Vagina (tissue), 2 donors: ENCODE results near the gene RAC2.

Experiments used
- POLR2A ChIP-seq, 2 donors: fragments of 450-650 bp; IDR thresholded peaks; one replicate each; pipeline ENCODE4 v1.6.1; 2017; ENCODE audit warnings: antibody characterized with exemption in 2 of 2, mild to moderate bottlenecking in 2 of 2, moderate library complexity in 2 of 2
- POLR2AphosphoS5 ChIP-seq, 2 donors: sonication (generic); formaldehyde crosslinking; IDR thresholded peaks; one replicate each; pipeline ENCODE4 v1.9.0; 2017; ENCODE audit warnings: antibody characterized with exemption in 2 of 2, mild to moderate bottlenecking in 2 of 2, low read depth in 1 of 2; ENCODE audit not compliant: insufficient read depth in 1 of 2
- TF ChIP-seq, protein P1 (sequence below), 3 experiments: fragments of 450-650 bp in 2 of 3; fragments of 200-600 bp in 1 of 3; sonication (generic) in 1 of 3; IDR thresholded peaks; one replicate each; pipeline ENCODE4 v1.5.1; 2017 to 2019; ENCODE audit warnings: antibody characterized with exemption in 3 of 3, mild to moderate bottlenecking in 2 of 3, moderate library complexity in 2 of 3

DNA sequence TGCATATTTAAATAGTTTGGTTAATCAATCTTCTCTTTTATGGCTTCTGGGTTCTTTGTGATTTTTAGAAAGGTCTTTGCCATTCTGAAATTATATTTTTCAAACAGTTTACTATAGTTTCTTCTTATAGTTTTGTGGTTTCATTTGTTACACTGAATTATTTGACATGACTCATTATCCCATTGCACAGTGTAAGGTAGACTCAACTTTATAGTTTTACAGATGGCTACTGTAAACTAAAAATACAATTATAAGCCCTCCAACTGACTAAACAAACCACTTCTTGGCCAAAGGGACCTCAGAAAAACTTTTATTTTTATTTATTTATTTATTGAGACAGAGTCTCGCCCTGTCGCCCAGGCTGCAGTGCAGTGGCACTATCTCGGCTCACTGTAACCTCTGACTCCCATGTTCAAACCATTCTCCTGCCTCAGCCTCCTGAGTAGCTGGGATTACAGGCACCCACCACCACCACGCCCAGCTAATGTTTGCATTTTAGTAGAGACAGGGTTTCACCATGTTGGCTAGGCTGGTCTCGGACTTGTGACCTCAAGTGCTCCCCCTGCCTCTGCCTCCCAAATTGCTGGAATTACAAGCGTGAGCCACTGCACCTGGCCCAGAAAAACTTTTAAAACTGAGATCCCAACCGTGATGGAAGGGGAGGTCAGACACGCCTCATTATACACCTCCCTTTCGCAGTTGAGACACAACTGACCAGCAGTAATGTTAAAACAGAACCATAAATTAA lies 14.1 kb upstream of the RAC2 start:
- no peak for TF ChIP-seq POLR2AphosphoS5 (IDR thresholded peaks at IDR 0.05; ENCODE audit: insufficient read depth in 1 of 2, low read depth in 1 of 2)
- TF ChIP-seq, protein P1, sequence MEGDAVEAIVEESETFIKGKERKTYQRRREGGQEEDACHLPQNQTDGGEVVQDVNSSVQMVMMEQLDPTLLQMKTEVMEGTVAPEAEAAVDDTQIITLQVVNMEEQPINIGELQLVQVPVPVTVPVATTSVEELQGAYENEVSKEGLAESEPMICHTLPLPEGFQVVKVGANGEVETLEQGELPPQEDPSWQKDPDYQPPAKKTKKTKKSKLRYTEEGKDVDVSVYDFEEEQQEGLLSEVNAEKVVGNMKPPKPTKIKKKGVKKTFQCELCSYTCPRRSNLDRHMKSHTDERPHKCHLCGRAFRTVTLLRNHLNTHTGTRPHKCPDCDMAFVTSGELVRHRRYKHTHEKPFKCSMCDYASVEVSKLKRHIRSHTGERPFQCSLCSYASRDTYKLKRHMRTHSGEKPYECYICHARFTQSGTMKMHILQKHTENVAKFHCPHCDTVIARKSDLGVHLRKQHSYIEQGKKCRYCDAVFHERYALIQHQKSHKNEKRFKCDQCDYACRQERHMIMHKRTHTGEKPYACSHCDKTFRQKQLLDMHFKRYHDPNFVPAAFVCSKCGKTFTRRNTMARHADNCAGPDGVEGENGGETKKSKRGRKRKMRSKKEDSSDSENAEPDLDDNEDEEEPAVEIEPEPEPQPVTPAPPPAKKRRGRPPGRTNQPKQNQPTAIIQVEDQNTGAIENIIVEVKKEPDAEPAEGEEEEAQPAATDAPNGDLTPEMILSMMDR (IDR thresholded peaks at IDR 0.05): no peak
- no peak for TF ChIP-seq POLR2A (IDR thresholded peaks at IDR 0.05)
